Hematopoietic multipotent progenitor cell treated with erythropoietin and hydrocortisone succinate and interleukin-3 and kit ligand, for 6 days (in vitro differentiated cells): ENCODE data around the gene ANKRD39.
"Not testable (repeated sequence)": the region's sequence is repeated elsewhere in the genome, so short reads cannot be mapped to it uniquely, and the experiment has no call there.

Experiments
- DNase-seq: peaks from one replicate; pipeline ENCODE4 v3.0.0-alpha.2; 2015

Gene ANKRD39, protein sequence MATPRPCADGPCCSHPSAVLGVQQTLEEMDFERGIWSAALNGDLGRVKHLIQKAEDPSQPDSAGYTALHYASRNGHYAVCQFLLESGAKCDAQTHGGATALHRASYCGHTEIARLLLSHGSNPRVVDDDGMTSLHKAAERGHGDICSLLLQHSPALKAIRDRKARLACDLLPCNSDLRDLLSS

GRCh38 chr2:96857667-96858372, at the start of gene ANKRD39:
Gene ANKRD39, minus strand, starts transcription at chr2:96858016. Its CDS starts 29 bp downstream, at chr2:96857987.
- DNase-seq: peak; percentile 99

GRCh38 chr2:96906729-96907114, 48.9 kb upstream of the ANKRD39 start:
- DNase-seq: no peak

DNA sequence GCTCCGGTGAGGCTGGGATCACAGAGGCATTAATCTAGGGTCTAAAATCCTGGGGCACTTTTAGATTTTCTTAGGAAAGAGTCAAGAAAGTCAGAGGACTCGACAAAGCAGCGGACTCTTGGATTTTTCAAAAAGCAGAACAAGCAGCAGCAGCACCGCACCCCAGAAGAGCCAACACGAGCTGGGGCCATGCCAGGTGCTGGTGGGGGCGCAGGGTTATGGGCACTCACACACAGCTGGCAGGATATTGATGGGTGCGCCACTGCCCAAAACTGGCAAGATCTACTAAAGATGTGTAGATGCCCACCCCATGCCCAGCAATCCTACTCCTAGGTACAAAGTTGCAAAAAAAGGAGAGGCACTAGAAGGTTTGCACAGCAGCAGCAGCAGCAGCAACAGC, 46.0 kb upstream of the ANKRD39 start:
- DNase-seq: peak; percentile 55

- DNase-seq: no peak
These were observed 45.5 kb upstream of the ANKRD39 start for GRCh38 chr2:96903318-96903717.

DNA sequence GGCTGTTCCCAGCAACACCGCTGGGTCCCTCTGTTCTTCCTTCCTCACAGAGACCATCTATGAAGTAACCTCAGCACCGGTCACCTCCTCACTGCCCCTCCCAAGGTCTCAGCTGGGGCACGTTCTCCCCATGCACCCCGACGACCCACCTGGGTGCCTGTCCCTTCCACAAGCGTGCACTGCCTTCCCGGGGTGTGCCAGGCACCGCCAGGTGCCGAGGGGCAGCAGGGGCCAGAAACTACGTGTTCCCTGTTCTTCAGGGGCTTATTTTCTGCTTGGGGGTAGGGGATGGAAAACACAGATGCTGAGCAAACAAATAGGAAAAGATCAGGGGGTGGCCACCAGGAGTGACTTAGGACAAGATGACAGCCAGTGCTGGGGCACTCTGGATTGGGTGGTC, 42.4 kb upstream of the ANKRD39 start:
- no peak for DNase-seq

- no peak for DNase-seq
These were observed 41.6 kb upstream of the ANKRD39 start for GRCh38 chr2:96899413-96899741.

- no peak for DNase-seq
These were observed 41.0 kb upstream of the ANKRD39 start for GRCh38 chr2:96898641-96899412.

DNA sequence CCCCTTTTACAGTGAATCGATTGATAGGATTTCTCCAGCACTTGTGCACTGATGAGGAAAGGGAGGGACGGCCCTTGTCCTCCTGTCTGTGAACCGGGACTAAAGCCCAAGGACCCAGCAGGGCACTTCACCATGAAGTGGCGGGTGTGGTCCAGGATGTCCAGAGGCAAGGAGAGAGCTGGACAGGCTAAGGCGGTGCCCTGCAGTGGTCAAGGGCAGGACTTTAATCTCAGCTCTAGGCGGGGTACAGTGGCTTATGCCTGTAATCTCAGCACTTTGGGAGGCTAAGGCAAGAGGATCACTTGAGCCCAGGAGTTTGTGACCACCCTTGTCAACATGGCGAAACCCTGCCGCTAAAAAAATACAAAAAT, 40.3 kb upstream of the ANKRD39 start:
- DNase-seq: no peak

DNA sequence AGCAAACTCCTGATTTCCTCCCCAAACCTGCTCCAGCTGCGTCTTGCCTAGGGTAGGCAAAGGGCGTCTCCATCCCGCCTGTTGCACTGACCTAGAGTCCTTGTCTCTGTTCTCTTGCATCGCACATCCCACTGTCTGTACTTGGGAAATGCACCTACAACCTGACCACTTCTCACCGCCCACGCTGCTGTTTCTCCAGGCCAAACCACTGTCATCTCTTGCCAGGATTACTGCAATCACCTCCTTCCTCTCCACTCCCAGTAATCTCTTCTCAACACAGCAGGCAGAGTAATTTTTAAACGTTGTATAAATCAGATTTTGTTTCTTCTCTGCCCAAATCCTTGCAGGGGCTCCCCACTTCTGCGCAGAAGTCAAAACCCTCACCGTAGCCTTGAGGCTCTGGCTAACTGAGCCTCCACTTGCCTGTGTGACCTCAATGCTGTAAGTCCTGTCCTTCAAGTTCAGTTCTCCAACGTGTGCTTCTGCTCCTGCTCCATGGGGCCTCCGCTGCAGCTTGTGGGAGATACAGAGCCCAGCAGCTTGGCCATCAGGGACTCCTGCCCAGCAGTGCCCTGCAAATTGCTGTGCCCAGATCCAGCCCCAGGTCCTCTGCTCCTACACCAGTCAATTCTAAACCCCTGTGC, 39.8 kb upstream of the ANKRD39 start:
- no peak for DNase-seq

DNA sequence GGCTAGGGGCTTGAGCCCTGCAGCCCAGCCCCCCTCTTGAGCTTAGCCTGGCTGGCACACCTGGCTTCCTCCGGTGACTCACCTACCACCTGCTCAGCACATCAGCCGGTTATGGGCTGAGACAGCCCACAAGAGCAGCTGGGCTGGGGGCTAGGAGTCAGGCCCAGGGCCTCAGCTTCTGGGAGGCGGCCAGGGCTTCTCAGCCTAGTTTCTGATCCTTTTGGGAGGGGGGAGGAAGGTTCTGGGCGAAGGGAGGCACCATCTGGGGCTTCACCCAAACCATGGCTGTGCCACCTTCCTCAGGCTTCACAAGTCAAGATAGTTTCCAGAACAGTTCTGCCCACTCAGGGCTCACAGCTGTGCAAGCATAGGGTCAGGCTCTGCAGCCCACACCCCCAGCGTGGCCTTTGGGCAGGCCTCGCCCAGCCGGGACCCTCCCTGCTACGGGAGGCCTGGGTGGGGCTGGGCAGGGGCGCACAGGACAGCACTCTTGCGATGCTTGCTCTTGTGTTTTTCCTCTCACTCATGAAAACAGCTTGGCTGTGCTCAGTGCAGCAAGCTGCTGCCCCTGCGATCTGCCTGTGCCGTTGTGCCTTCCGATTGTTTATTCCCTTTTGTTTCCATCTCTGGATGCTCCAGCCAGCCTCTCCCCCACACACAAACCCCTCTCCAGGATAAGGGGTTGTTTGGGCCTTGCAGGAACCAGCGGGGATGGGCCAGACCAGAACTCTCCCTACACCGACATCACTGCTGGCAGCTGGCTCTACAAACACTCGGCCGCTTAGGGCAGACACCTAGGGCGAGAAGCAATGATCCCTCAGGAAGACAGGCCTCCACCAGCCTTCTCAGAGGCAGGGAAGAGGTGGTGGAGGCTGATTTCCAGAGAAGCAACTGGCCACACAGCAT, 38.2 kb upstream of the ANKRD39 start:
- DNase-seq: peak; percentile 55

GRCh38 chr2:96895032-96895745, 37.4 kb upstream of the ANKRD39 start:
- peak; percentile 91 for DNase-seq

GRCh38 chr2:96894151-96894531, 36.3 kb upstream of the ANKRD39 start:
- no peak for DNase-seq

- DNase-seq: no peak
These were observed 35.7 kb upstream of the ANKRD39 start for GRCh38 chr2:96893289-96894150.

GRCh38 chr2:96891591-96892333, 33.9 kb upstream of the ANKRD39 start:
- DNase-seq: no peak

- DNase-seq: no peak
These were observed 33.0 kb upstream of the ANKRD39 start for GRCh38 chr2:96890726-96891385.

DNA sequence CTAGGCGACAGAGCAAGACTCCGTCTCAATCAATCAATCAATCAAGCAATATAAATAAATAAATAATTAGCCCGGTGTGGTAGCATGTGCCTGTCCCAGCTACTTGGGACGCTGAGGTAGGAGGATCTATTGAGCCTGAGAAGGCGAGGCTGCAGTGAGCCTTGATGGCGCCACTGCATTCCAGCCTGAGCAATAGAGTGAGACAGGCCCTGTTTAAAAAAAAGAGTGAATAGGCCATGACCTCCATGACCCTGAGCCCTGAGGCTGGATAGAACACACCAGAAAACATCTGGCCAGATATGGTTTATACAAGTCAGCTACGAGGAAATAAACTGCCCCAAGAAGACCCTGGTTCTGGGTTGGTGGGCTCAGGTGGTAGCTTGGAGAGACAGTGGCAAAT, 32.4 kb upstream of the ANKRD39 start:
- DNase-seq: no peak

DNA sequence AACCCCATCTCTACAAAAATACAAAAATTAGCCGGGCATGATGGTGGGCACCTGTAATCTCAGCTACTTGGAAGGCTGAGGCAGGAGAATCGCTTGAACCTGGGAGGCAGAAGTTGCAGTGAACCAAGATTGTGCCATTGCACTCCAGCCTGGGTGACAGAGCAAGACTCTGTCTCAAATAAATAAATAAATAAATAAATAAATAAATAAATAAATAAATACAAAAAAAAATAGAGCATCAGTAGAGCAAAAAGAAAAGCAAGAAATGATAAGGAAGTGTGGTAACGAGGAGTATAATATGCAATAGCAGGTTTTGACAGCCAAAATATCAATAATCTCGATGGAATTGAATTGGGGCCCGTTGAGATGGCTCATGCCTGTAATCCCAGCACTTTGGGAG, 31.7 kb upstream of the ANKRD39 start:
- not testable (repeated sequence) for DNase-seq

- DNase-seq: no peak
These were observed 30.5 kb upstream of the ANKRD39 start for GRCh38 chr2:96888072-96889011.
